HG02943 (cell line): ENCODE data around the gene MAPK14.

Source experiments
- ATAC-seq: cut with Tn5 transposase; IDR thresholded peaks from one replicate; pipeline ENCODE4 v1.9.1; 2021; ENCODE audit warnings: mild to moderate bottlenecking, low read depth, moderate library complexity; ENCODE audit not compliant: unreplicated experiment

MAPK14 gene

GRCh38 chr6:36098253-36098919 lies 70.8 kb downstream of the MAPK14 start:
- no peak for ATAC-seq

GRCh38 chr6:36098920-36099647 lies 71.5 kb downstream of the MAPK14 start:
- no peak for ATAC-seq

GRCh38 chr6:36099869-36100483 lies 72.4 kb downstream of the MAPK14 start:
- ATAC-seq: no peak

GRCh38 chr6:36101691-36102090 lies 74.1 kb downstream of the MAPK14 start:
- no peak for ATAC-seq

GRCh38 chr6:36102853-36103252 lies 75.2 kb downstream of the MAPK14 start:
- ATAC-seq: no peak

- no peak for ATAC-seq
Measured at GRCh38 chr6:36104836-36105235, 77.2 kb downstream of the MAPK14 start.

- ATAC-seq: no peak
Measured at GRCh38 chr6:36109092-36109491, 81.5 kb downstream of the MAPK14 start.

- ATAC-seq: no peak
Measured at GRCh38 chr6:36110050-36110449, 82.4 kb downstream of the MAPK14 start.

- ATAC-seq: no peak
Measured at GRCh38 chr6:36110863-36111262, 83.3 kb downstream of the MAPK14 start.

- ATAC-seq: no peak
Measured at GRCh38 chr6:36111526-36111925, 83.9 kb downstream of the MAPK14 start.

- ATAC-seq: no peak
Measured at GRCh38 chr6:36113049-36113448, 85.4 kb downstream of the MAPK14 start.

GRCh38 chr6:36113703-36114102 lies 86.1 kb downstream of the MAPK14 start:
- no peak for ATAC-seq

- no peak for ATAC-seq
Measured at GRCh38 chr6:36114798-36115408, 87.3 kb downstream of the MAPK14 start.

- ATAC-seq: no peak
Measured at GRCh38 chr6:36115412-36115811, 87.8 kb downstream of the MAPK14 start.

GRCh38 chr6:36116066-36116864 lies 88.7 kb downstream of the MAPK14 start:
- ATAC-seq: no peak

GRCh38 chr6:36116943-36117342 lies 89.3 kb downstream of the MAPK14 start:
- no peak for ATAC-seq

- no peak for ATAC-seq
Measured at GRCh38 chr6:36117658-36118549, 90.3 kb downstream of the MAPK14 start.

GRCh38 chr6:36118550-36119107 lies 91.0 kb downstream of the MAPK14 start:
- no peak for ATAC-seq

GRCh38 chr6:36119209-36119608 lies 91.6 kb downstream of the MAPK14 start:
- ATAC-seq: no peak
